PFSK-1 (cell line): ENCODE data around the gene ACBD5.

Experiments
- FOXP2 ChIP-seq: optimal IDR thresholded peaks from 2 replicates; pipeline ENCODE3; 2011; ENCODE audit warnings: borderline replicate concordance, control low read depth, inconsistent platforms; ENCODE audit not compliant: insufficient read depth; ENCODE audit errors: extremely low read length, extremely low read depth
- POLR2AphosphoS5 ChIP-seq: IDR thresholded peaks from 2 replicates; pipeline ENCODE4 v1.6.1; 2012; ENCODE audit warnings: low read depth, mild to moderate bottlenecking, control low read depth, low read length, moderate library complexity
- REST ChIP-seq, 2 experiments: IDR thresholded peaks; 2 replicates each; pipeline versions ENCODE4 v1.6.1 to v1.8.0; 2011 to 2012; ENCODE audit warnings: low read depth in 2 of 2, low read length in 2 of 2, control low read depth in 1 of 2, inconsistent platforms in 1 of 2, mild to moderate bottlenecking in 1 of 2, moderate library complexity in 1 of 2; ENCODE audit not compliant: insufficient read depth in 1 of 2
- SIN3A ChIP-seq: IDR thresholded peaks from 2 replicates; pipeline ENCODE4 v1.6.1; 2012; ENCODE audit warnings: mild to moderate bottlenecking, low read length, moderate library complexity, borderline replicate concordance; ENCODE audit not compliant: insufficient read depth
- TAF1 ChIP-seq: IDR thresholded peaks from 2 replicates; pipeline ENCODE4 v1.6.1; 2012; ENCODE audit warnings: low read length, control low read depth, borderline replicate concordance; ENCODE audit not compliant: insufficient read depth

- TF ChIP-seq POLR2AphosphoS5 (no peak), FOXP2 (no peak), TAF1 (no peak), SIN3A (no peak), REST (IDR thresholded peaks at IDR 0.05; ENCODE audit: insufficient read depth in 1 of 2, low read depth in 2 of 2, low read length in 2 of 2) (no peak)
Measured at GRCh38 chr10:27153845-27154193, 86.8 kb downstream of the ACBD5 start.
